Smooth muscle cell (in vitro differentiated cells): ENCODE measurements around the gene ANKIB1. TPM values are rescaled to one million over a fixed set of nuclear protein-coding genes. Genes with fewer than 3 reads are reported as not detected.

ENCODE experiments used
- DNase-seq: peaks from one replicate; lab custom pipeline; 2025; ENCODE audit not compliant: unreplicated experiment; lab: John Stamatoyannopoulos, UW
- H2AFZ ChIP-seq: fragments of 200-600 bp; sonication (generic); 2 replicates; pipeline ENCODE4 v1.6.0; 2016; ENCODE audit warnings: antibody characterized with exemption, low read depth, mild to moderate bottlenecking
- H3F3A ChIP-seq: fragments of 200-600 bp; sonication (generic); 2 replicates; pipeline ENCODE4 v1.6.0; 2017; ENCODE audit warnings: antibody characterized with exemption, low read depth
- H3K27ac ChIP-seq: fragments of 200-600 bp; sonication (generic); 2 replicates; pipeline ENCODE4 v1.5.1; 2016; ENCODE audit warnings: low read depth, mild to moderate bottlenecking
- H3K27me3 ChIP-seq: fragments of 200-600 bp; sonication (generic); 2 replicates; pipeline ENCODE4 v1.6.1; 2016; ENCODE audit warnings: low read depth, mild to moderate bottlenecking
- H3K36me3 ChIP-seq: fragments of 200-600 bp; sonication (generic); 2 replicates; pipeline ENCODE4 v1.5.1; 2016; ENCODE audit warnings: low read depth
- H3K4me1 ChIP-seq: fragments of 200-600 bp; sonication (generic); 2 replicates; pipeline ENCODE4 v1.5.1; 2016; ENCODE audit warnings: low read depth
- H3K4me2 ChIP-seq: fragments of 200-600 bp; sonication (generic); 2 replicates; pipeline ENCODE4 v1.6.0; 2016; ENCODE audit warnings: mild to moderate bottlenecking
- H3K4me3 ChIP-seq: fragments of 200-600 bp; sonication (generic); 2 replicates; pipeline ENCODE4 v1.5.1; 2016; ENCODE audit warnings: mild to moderate bottlenecking
- H3K79me2 ChIP-seq: fragments of 200-600 bp; sonication (generic); 2 replicates; pipeline ENCODE4 v1.6.0; 2016; ENCODE audit warnings: low read depth, mild to moderate bottlenecking
- H3K9ac ChIP-seq: fragments of 200-600 bp; sonication (generic); 2 replicates; pipeline ENCODE4 v1.6.0; 2016; ENCODE audit warnings: low read depth
- H3K9me3 ChIP-seq: fragments of 200-600 bp; sonication (generic); replicated peaks from 2 replicates; pipeline ENCODE4 v1.5.1; 2016; ENCODE audit warnings: low read depth
- H4K20me1 ChIP-seq: fragments of 200-600 bp; sonication (generic); 2 replicates; pipeline ENCODE4 v1.6.0; 2016; ENCODE audit warnings: low read depth
- WGBS: methylation state at CpG from one replicate; pipeline ENCODE4 v1.1.7; 2016; ENCODE audit warnings: low lambda C conversion rate; 5-methylcytosine and 5-hydroxymethylcytosine counted together
- polyA plus RNA-seq: library from polyadenylated mRNA; unstranded; fragments of >200 nt; fragmentation: Nextera tagmentation; extraction: Ambion mirVana; gene quantifications from 2 replicates; pipeline ENCODE4 v1.2.1, GENCODE V29; 2016
- total RNA-seq: library from RNA; depleted of rRNA; stranded (reverse); fragments of >200 nt; gene quantifications from 2 replicates; pipeline ENCODE4 v1.2.3, GENCODE V29; 2014
- TF ChIP-seq, protein P1 (sequence below): fragments of 200-600 bp; sonication (generic); IDR thresholded peaks from 2 replicates; pipeline ENCODE4 v1.5.1; 2017; ENCODE audit warnings: borderline replicate concordance, mild to moderate bottlenecking, antibody characterized with exemption; ENCODE audit not compliant: insufficient read depth, poor library complexity, severe bottlenecking

ANKIB1 gene
- total and polyA plus RNA-seq, 2 experiments from 2014 or later = 12.9 to 57.4 TPM

DNA sequence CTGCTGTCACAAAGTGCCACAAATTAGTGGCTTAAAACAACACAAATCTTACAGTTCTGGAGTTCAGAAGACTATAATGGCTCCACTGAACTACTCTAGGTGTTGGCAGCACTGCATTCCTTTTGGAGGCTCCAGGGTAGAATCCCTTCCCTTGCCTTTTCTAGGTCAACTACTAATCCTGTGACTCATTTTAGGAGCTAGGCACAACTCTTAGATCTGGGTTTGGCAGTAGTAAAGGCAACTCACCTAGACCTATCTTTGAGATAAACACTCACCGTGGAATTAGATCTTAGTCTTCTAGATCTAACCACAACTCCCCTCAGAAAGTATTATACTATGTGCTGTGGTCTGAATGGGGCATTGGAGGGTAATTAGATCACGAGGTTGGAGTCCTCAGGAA, 60.4 kb downstream of the ANKIB1 start:
- H3K27me3 ChIP-seq = no peaks in the 10 kb centered on the region
- no peak for DNase-seq
- peaks cover under 1% of the 10 kb centered on the region for H3K9me3 ChIP-seq
- TF ChIP-seq, protein P1, sequence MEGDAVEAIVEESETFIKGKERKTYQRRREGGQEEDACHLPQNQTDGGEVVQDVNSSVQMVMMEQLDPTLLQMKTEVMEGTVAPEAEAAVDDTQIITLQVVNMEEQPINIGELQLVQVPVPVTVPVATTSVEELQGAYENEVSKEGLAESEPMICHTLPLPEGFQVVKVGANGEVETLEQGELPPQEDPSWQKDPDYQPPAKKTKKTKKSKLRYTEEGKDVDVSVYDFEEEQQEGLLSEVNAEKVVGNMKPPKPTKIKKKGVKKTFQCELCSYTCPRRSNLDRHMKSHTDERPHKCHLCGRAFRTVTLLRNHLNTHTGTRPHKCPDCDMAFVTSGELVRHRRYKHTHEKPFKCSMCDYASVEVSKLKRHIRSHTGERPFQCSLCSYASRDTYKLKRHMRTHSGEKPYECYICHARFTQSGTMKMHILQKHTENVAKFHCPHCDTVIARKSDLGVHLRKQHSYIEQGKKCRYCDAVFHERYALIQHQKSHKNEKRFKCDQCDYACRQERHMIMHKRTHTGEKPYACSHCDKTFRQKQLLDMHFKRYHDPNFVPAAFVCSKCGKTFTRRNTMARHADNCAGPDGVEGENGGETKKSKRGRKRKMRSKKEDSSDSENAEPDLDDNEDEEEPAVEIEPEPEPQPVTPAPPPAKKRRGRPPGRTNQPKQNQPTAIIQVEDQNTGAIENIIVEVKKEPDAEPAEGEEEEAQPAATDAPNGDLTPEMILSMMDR = no peak
- H3K9ac ChIP-seq = no peak overlapping the region
- H3K4me3 ChIP-seq = no peak overlapping the region
- H3K4me2 ChIP-seq = no peak overlapping the region
- 79% methylated on average over 2 of the region's 2 CpGs for WGBS
- H3K4me1 ChIP-seq = no peaks in the 10 kb centered on the region
- peaks cover 26% of the 10 kb centered on the region for H4K20me1 ChIP-seq
- no peak overlapping the region for H2AFZ ChIP-seq
- peaks cover 2% of the 10 kb centered on the region for H3K36me3 ChIP-seq
- no peaks in the 10 kb centered on the region for H3K79me2 ChIP-seq
- H3K27ac ChIP-seq = no peak overlapping the region
- H3F3A ChIP-seq = no peaks in the 10 kb centered on the region

DNA sequence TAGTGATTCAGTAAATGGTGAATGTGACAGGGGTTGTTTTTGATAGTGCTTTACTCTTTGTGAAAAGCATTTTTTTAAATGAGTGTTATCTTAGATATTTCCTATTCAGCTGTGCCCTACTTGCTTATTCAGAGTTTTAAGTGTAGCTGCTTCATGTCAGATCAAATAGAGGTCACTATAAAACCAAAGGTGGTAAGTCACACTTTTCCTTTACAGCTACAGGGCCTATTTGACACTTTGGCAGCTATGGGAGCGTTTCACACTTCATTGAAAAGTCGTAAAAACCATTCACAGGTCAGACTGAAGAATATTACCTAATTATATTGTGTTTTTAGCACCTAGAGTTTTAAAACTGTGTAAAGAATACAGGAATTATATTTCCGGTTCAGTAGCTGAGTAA, 67.3 kb downstream of the ANKIB1 start:
- Histone ChIP-seq H3K4me1 (no peaks in the 10 kb centered on the region), H3K4me2 (no peak overlapping the region), H3K79me2 (no peaks in the 10 kb centered on the region), H2AFZ (no peak overlapping the region), H3K9me3 (no peaks in the 10 kb centered on the region), H3K4me3 (no peak overlapping the region), H4K20me1 (peaks cover 35% of the 10 kb centered on the region), H3K27me3 (no peaks in the 10 kb centered on the region), H3K9ac (no peak overlapping the region), H3F3A (no peaks in the 10 kb centered on the region), H3K27ac (no peak overlapping the region), H3K36me3 (no peaks in the 10 kb centered on the region)
- 97% methylated on average over 3 of the region's 3 CpGs for WGBS
- TF ChIP-seq, protein P1 = no peak
- no peak for DNase-seq

DNA sequence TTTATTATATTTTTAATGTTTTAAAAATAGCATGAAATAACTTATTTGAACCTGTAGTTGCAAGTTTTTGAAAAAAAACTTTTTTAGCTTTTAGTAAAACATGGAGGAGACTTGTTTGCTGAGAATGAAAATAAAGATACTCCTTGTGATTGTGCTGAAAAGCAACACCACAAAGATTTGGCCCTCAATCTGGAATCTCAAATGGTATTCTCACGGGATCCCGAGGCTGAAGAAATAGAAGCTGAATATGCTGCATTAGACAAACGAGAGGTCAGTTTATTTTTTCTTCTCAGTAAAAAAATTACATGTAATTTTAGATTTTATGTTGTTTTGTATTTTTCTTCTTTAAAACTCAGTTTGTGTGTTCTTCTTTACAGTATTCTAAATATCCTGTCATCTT, 73.5 kb downstream of the ANKIB1 start:
- no peak overlapping the region for H3K4me2 ChIP-seq
- WGBS = 98% methylated on average over 3 of the region's 3 CpGs
- no peaks in the 10 kb centered on the region for H3K36me3 ChIP-seq
- no peaks in the 10 kb centered on the region for H3K4me1 ChIP-seq
- DNase-seq = no peak
- H3K27me3 ChIP-seq = no peaks in the 10 kb centered on the region
- H3K79me2 ChIP-seq = no peaks in the 10 kb centered on the region
- no peaks in the 10 kb centered on the region for H3K9me3 ChIP-seq
- TF ChIP-seq, protein P1 = no peak
- H3K4me3 ChIP-seq = no peak overlapping the region
- peaks cover 16% of the 10 kb centered on the region for H4K20me1 ChIP-seq
- H3K27ac ChIP-seq = no peak overlapping the region
- no peak overlapping the region for H2AFZ ChIP-seq
- H3K9ac ChIP-seq = no peak overlapping the region
- no peaks in the 10 kb centered on the region for H3F3A ChIP-seq

DNA sequence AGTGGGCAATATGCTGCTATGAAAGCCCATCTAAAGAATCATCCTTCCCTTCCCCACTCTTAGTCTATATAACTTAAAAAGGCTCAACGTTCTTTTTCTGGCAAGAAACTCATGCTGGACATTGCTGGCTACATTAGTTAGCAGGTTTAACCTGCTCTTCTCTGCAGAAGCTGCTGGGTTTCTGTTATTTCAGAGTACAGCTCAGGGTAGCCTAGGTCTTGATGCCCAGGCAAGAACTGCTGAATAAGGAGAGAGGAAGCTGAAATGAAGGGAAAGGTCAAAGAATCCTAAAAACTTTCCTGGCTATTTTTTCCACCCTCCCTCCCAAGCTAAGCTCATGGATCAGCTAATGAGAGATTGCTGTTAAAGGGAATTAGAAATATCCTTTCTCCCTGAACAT, 79.4 kb downstream of the ANKIB1 start:
- H3K4me3 ChIP-seq = no peak overlapping the region
- H3K27ac ChIP-seq = no peak overlapping the region
- no peaks in the 10 kb centered on the region for H3K9me3 ChIP-seq
- H3K4me2 ChIP-seq = no peak overlapping the region
- no peaks in the 10 kb centered on the region for H3F3A ChIP-seq
- H3K79me2 ChIP-seq = no peaks in the 10 kb centered on the region
- 82% methylated on average over 1 of the region's 1 CpG for WGBS
- H3K27me3 ChIP-seq = no peaks in the 10 kb centered on the region
- no peak for DNase-seq
- H4K20me1 ChIP-seq = no peaks in the 10 kb centered on the region
- TF ChIP-seq, protein P1 = no peak
- H3K36me3 ChIP-seq = peaks cover 3% of the 10 kb centered on the region
- no peak overlapping the region for H3K9ac ChIP-seq
- no peaks in the 10 kb centered on the region for H3K4me1 ChIP-seq
- H2AFZ ChIP-seq = no peak overlapping the region
